MCF 10A (cell line): ENCODE data around the gene THAP12. TPM values are rescaled to one million over a fixed set of nuclear protein-coding genes. Genes with fewer than 3 reads are reported as not detected.

Source experiments
- BruUV-seq: library from RNA; stranded (reverse); fragments of 400-500 nt; replicated peaks from 2 replicates; lab custom pipeline; 2021; lab: Mats Ljungman, UMichigan
- CTCF ChIA-PET: fragments of 300-600 bp; sonication (Branson Sonifier 250); formaldehyde crosslinking; extraction: SDS; loops from one replicate; lab custom pipeline; 2021; ENCODE audit warnings: antibody characterized with exemption, inconsistent platforms; lab: Yijun Ruan, JAX
- POLR2A ChIA-PET: fragments of 300-600, 350-650 bp; sonication (Branson Sonifier 250); formaldehyde crosslinking; extraction: SDS; loops from one replicate; lab custom pipeline; 2020; ENCODE audit warnings: antibody characterized with exemption, inconsistent platforms; lab: Yijun Ruan, JAX
- DNase-seq: peaks from one replicate; pipeline ENCODE4 v3.0.0-alpha.2; 2018; ENCODE audit not compliant: unreplicated experiment
- H3K27ac Mint-ChIP-seq: one replicate; pipeline ENCODE4 v1.8.0; 2022; ENCODE audit warnings: mild to moderate bottlenecking, low read depth, mixed read lengths; ENCODE audit not compliant: unreplicated experiment
- H3K27me3 Mint-ChIP-seq: one replicate; pipeline ENCODE4 v1.8.0; 2022; ENCODE audit warnings: mixed read lengths; ENCODE audit not compliant: insufficient read depth, unreplicated experiment
- H3K36me3 Mint-ChIP-seq: one replicate; pipeline ENCODE4 v1.8.0; 2022; ENCODE audit warnings: mild to moderate bottlenecking, moderate library complexity, mixed read lengths; ENCODE audit not compliant: insufficient read depth, unreplicated experiment
- H3K4me1 Mint-ChIP-seq: one replicate; pipeline ENCODE4 v1.8.0; 2022; ENCODE audit warnings: mixed read lengths; ENCODE audit not compliant: insufficient read depth, unreplicated experiment
- H3K4me3 Mint-ChIP-seq: one replicate; pipeline ENCODE4 v1.8.0; 2022; ENCODE audit warnings: mild to moderate bottlenecking, moderate library complexity, mixed read lengths; ENCODE audit not compliant: unreplicated experiment
- H3K9me3 Mint-ChIP-seq: one replicate; pipeline ENCODE4 v1.8.0; 2022; ENCODE audit warnings: mixed read lengths; ENCODE audit not compliant: unreplicated experiment
- CTCF ChIP-seq: fragments of 200-600 bp; IDR thresholded peaks from one replicate; pipeline ENCODE4 v1.8.0; 2022; ENCODE audit warnings: antibody characterized with exemption, mild to moderate bottlenecking; ENCODE audit not compliant: unreplicated experiment
- intact Hi-C: fragments of 100-400 bp; cut with micrococcal nuclease; formaldehyde crosslinking; loops from 2 replicates; pipeline ENCODE4 v1.14.1; 2022
- total RNA-seq: library from RNA; stranded (reverse); gene quantifications from 2 replicates; pipeline ENCODE4 v1.2.3, GENCODE V29; 2022

THAP12 gene
- total RNA-seq, 1 experiment from 2014 or later: 49.3 TPM

- POLR2A ChIA-PET: no interaction called here
- H3K4me3 Mint-ChIP-seq: no peak overlapping the region
- no peaks in the 10 kb centered on the region for H3K36me3 Mint-ChIP-seq
- intact Hi-C loops: no loop called here
- DNase-seq: no peak
- TF ChIP-seq CTCF: no peak
- BruUV-seq: no TSS peak
- H3K4me1 Mint-ChIP-seq: no peaks in the 10 kb centered on the region
- H3K9me3 Mint-ChIP-seq: no peaks in the 10 kb centered on the region
- peaks cover 15% of the 10 kb centered on the region for H3K27me3 Mint-ChIP-seq
- CTCF ChIA-PET: interaction anchor here (0.6 to 1.6 kb wide), 3 partner anchors 16 to 96 kb away, joined by 3 to 4 read pairs (median 3); no protein-coding TSS in a partner anchor
- no peak overlapping the region for H3K27ac Mint-ChIP-seq
Observed at GRCh38 chr11:76302996-76303395, 77.9 kb downstream of the THAP12 start.

Other genes with a start within 250 kb of the THAP12 start
- gene WNT11, start 174.6 kb downstream of the THAP12 start, total RNA-seq: not detected in 2 replicates
- 1.5 and 1.6 TPM in 2 replicates for gene GVQW3, start 191 bp upstream of the THAP12 start, total RNA-seq
- 19.7 and 25.3 TPM in 2 replicates for gene EMSY, start 63.9 kb upstream of the THAP12 start, total RNA-seq